ENCODE measurements around the gene OBI1.

DNA sequence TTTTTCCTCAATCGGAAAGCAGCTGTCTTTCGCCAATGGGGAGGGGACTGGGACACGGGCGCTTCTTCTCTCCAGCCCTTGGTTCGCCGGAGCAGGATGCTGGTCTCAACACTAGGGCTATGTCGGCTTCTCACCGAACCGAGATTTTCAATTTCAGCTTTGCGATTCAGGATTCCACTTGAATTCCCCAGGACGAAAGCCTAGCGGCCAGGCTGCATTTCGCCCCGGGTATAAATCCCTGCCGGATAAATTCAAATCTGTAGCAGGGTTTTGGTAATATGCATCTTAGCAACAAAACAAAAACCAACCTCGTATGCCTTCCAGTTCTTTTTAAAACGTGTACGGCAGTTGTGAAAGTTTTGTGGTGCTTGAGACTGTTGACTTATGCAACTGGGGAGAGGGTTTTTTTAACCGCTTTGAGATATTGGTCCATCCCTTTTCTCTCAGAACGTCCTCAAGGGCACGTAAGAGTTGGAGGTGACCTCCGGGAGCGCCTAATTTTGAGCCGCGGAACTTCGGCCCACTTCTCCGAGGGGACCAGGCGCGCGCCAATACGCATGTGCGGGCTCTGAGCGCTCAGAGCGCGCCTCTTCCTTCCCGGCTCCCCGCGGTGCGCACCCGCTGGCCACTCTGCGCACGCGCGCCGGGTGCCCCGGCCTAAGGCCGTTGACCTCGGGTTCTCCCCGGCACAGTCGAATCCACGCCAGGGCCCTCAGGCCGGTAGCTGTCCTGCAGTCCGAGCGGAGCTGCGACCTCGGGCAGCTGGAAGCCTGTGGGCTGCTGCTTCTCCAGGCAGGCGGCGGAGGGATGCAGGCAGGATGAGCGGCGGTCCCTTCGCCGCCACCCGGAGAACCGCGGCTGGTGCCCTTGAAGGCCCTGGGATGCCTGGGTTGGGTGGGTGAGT lies 63.2 kb downstream of the OBI1 start:
- TF ChIP-seq, protein P1, sequence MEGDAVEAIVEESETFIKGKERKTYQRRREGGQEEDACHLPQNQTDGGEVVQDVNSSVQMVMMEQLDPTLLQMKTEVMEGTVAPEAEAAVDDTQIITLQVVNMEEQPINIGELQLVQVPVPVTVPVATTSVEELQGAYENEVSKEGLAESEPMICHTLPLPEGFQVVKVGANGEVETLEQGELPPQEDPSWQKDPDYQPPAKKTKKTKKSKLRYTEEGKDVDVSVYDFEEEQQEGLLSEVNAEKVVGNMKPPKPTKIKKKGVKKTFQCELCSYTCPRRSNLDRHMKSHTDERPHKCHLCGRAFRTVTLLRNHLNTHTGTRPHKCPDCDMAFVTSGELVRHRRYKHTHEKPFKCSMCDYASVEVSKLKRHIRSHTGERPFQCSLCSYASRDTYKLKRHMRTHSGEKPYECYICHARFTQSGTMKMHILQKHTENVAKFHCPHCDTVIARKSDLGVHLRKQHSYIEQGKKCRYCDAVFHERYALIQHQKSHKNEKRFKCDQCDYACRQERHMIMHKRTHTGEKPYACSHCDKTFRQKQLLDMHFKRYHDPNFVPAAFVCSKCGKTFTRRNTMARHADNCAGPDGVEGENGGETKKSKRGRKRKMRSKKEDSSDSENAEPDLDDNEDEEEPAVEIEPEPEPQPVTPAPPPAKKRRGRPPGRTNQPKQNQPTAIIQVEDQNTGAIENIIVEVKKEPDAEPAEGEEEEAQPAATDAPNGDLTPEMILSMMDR (IDR thresholded peaks at IDR 0.05; ENCODE audit: low read depth, low read length) = no peak
- no peak for TF ChIP-seq POLR2A (IDR thresholded peaks at IDR 0.05; ENCODE audit: extremely low read depth, insufficient read length)

Data from NB4 (cell line).